HepG2 (cell line): ENCODE measurements around the gene SRSF2. TPM values are rescaled to one million over a fixed set of nuclear protein-coding genes. Genes with fewer than 3 reads are reported as not detected.

Experiments
- ATAD3A ChIP-seq: sonication (generic); formaldehyde crosslinking; IDR thresholded peaks from 2 replicates; pipeline ENCODE4 v1.4.0; 2020; ENCODE audit warnings: missing genetic modification reagents
- ETV6 ChIP-seq: sonication (generic); formaldehyde crosslinking; conservative IDR thresholded peaks from 2 replicates; pipeline ENCODE4 v1.4.0; 2020; ENCODE audit warnings: missing genetic modification reagents
- GATA4 ChIP-seq: sonication (generic); IDR thresholded peaks from 2 replicates; pipeline ENCODE4 v1.6.1; 2016; ENCODE audit warnings: antibody characterized with exemption, low read depth, borderline replicate concordance
- IKZF4 ChIP-seq: sonication (generic); formaldehyde crosslinking; IDR thresholded peaks from 2 replicates; pipeline ENCODE4 v1.5.1; 2020; ENCODE audit warnings: borderline replicate concordance, mild to moderate bottlenecking, low read depth, missing genetic modification reagents; ENCODE audit errors: not compliant biosample characterization
- NR2F6 ChIP-seq, 2 experiments: IDR thresholded peaks; 2 replicates each; pipeline ENCODE4 v1.6.1; 2016; ENCODE audit warnings: antibody characterized with exemption in 1 of 2, mild to moderate bottlenecking in 1 of 2
- STAT5B ChIP-seq: sonication (generic); formaldehyde crosslinking; IDR thresholded peaks from 2 replicates; pipeline ENCODE4 v1.4.0; 2020; ENCODE audit warnings: missing genetic modification reagents
- ZFP90 ChIP-seq: sonication (generic); formaldehyde crosslinking; IDR thresholded peaks from 2 replicates; pipeline ENCODE4 v1.8.0; 2022; ENCODE audit warnings: missing genetic modification reagents, mild to moderate bottlenecking, inconsistent platforms, borderline replicate concordance
- ZKSCAN5 ChIP-seq: sonication (generic); formaldehyde crosslinking; IDR thresholded peaks from 2 replicates; pipeline ENCODE4 v1.5.1; 2020; ENCODE audit warnings: mild to moderate bottlenecking, missing genetic modification reagents
- ZNF124 ChIP-seq: sonication (generic); formaldehyde crosslinking; IDR thresholded peaks from 2 replicates; pipeline ENCODE4 v1.4.0; 2020; ENCODE audit warnings: missing genetic modification reagents
- ZNF232 ChIP-seq: sonication (generic); formaldehyde crosslinking; IDR thresholded peaks from 2 replicates; pipeline ENCODE4 v1.4.0; 2020; ENCODE audit warnings: missing genetic modification reagents, borderline replicate concordance
- ZNF407 ChIP-seq: sonication (generic); formaldehyde crosslinking; IDR thresholded peaks from one replicate; pipeline ENCODE4 v1.5.1; 2020; ENCODE audit warnings: mild to moderate bottlenecking, missing genetic modification reagents; ENCODE audit errors: not compliant biosample characterization
- ZNF503 ChIP-seq: sonication (generic); formaldehyde crosslinking; IDR thresholded peaks from 2 replicates; pipeline ENCODE4 v1.4.0; 2020; ENCODE audit warnings: missing genetic modification reagents
- ZNF510 ChIP-seq: sonication (generic); formaldehyde crosslinking; IDR thresholded peaks from 2 replicates; pipeline ENCODE4 v1.4.0; 2020; ENCODE audit warnings: low read depth, mild to moderate bottlenecking, missing genetic modification reagents
- ZNF512 ChIP-seq: sonication (generic); formaldehyde crosslinking; IDR thresholded peaks from 2 replicates; pipeline ENCODE4 v1.4.0; 2020; ENCODE audit warnings: mild to moderate bottlenecking, missing genetic modification reagents
- ZNF549 ChIP-seq: sonication (generic); formaldehyde crosslinking; IDR thresholded peaks from 2 replicates; pipeline ENCODE4 v1.5.0; 2020; ENCODE audit warnings: missing genetic modification reagents
- polyA plus RNA-seq, 8 experiments: library from polyadenylated mRNA; depleted of rRNA in 3 of 8; stranded (reverse) in 7 of 8; unstranded in 1 of 8; fragments of >200 nt; fragmentation: Illumina TruSeq in 4 of 8; extraction: Trizol in 4 of 8; gene quantifications; 2 replicates each; pipeline versions ENCODE4 v1.2.1 to v1.2.3, GENCODE V29; 2011 to 2016; ENCODE audit warnings: low read depth in 4 of 8, missing spikeins in 1 of 8, mixed read lengths in 1 of 8; ENCODE audit not compliant: insufficient read depth in 1 of 8
- total RNA-seq, 5 experiments: library from RNA; depleted of rRNA; stranded (reverse); fragments of >200 nt; fragmentation: Illumina TruSeq; extraction: Trizol; gene quantifications; 2 replicates each; pipeline ENCODE4 v1.2.3, GENCODE V29; 2016; ENCODE audit warnings: low read depth in 1 of 5

Gene SRSF2
- total and polyA plus RNA-seq, 2 of the 13 experiments (the other 11 are each of a cell fraction or from before 2014, with no cell fraction given), result 306 to 319 TPM

- no peak for TF ChIP-seq ZNF407 (CRISPR knock-in tag)
- TF ChIP-seq ZFP90, result no peak
- TF ChIP-seq ZNF510, result peak; percentile 76
- TF ChIP-seq ZKSCAN5 (CRISPR knock-in tag), result no peak
- no peak; the same call in 1 of the 2 replicates for TF ChIP-seq ZNF549 (CRISPR knock-in tag)
- TF ChIP-seq ETV6 (CRISPR knock-in tag), result 0 out of 2 replicates have a peak, but pooled peaks have one; percentile 44
- TF ChIP-seq ZNF503 (CRISPR knock-in tag), result 0 out of 2 replicates have a peak, but pooled peaks have one; percentile 18
- TF ChIP-seq ATAD3A (CRISPR knock-in tag), result no peak
- no peak for TF ChIP-seq NR2F6 (IDR thresholded peaks at IDR 0.05)
- TF ChIP-seq NR2F6 (CRISPR knock-in tag; IDR thresholded peaks at IDR 0.05), result peak; percentile 2; the same call in 1 of the 2 replicates
- no peak for TF ChIP-seq STAT5B
- no peak for TF ChIP-seq ZNF512 (CRISPR knock-in tag)
- no peak for TF ChIP-seq ZNF232 (CRISPR knock-in tag)
- no peak; the same call in 1 of the 2 replicates for TF ChIP-seq GATA4
- peak; percentile 62 for TF ChIP-seq IKZF4 (CRISPR knock-in tag)
- TF ChIP-seq ZNF124 (CRISPR knock-in tag), result peak; percentile 84
Measured at GRCh38 chr17:76737676-76738467, 741 bp upstream of the SRSF2 start, which contains the start of gene MFSD11 (continued).
